ENCODE measurements around the gene FMN2. TPM values are rescaled to one million over a fixed set of nuclear protein-coding genes. Genes with fewer than 3 reads are reported as not detected.

The FMN2 gene
- total RNA-seq, 2 donors from 2014 or later = 26.9 to 27.2 TPM

DNA sequence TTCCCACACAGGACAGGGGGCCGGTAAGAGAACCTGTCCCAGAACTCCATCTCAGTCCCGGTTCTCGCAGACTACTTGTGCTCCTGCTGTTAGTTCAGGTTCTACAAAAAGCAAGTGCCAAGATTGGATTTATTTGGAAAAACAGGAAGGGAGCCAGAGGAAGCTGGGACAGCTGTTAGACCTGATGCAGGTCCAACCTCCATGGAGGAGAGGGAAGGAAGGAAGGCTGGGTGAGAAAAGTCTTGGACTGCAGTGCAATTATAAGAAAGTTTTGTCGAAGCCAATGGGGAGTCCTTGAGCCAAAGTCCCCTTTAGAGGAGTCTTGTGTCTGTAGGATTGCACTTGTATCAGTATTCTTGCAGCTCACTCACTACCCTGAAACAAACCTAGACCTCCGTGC lies 329.1 kb downstream of the FMN2 start:
- WGBS, 2 experiments (ENCODE audit: insufficient coverage in 1 of 2, insufficient read length in 1 of 2) = 93 to 94% methylated on average over 4 to 5 of the region's 5 CpGs

DNA sequence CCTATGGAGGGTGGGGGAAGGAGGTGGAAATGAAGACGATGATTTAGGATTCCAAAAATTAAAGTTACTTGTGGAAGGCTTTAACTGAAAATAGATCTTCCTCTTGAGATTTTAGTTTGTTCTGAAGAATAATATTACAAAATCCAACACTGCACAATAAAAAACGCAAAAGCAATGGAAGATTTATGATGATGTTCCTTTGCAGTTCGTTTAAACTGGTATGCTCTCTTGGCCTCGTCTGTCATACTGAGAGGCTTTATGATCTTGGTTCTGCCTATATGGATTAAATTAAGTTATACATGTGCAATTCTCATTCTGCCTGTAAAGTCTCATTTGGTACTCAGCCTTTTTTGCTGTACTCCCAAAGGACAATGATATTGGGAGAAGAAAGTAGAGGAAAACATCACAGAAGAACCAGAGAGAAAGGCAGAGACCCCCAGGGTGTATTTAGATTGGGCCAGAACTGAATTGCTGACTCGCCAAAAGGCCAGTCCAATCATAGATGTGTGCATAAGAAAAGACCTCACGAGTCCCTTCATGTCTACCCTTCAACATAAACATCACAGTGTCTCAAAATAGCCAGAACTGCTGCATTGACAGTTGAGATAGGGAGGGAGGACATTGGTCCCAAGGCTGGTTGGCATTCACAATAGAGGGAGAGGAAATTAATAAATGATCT lies 331.7 kb downstream of the FMN2 start:
- WGBS, 2 experiments (ENCODE audit: insufficient coverage in 1 of 2, insufficient read length in 1 of 2) = 92% methylated on average over 6 of the region's 6 CpGs; no CpG with 5 or more reads in 1 of the 2 experiments
- H3K4me3 ChIP-seq (ENCODE audit: low read length) = no peak overlapping the region
- no peaks in the 10 kb centered on the region for H3K9me3 ChIP-seq (ENCODE audit: control insufficient read depth, low read length)
- no peaks in the 10 kb centered on the region for H3K36me3 ChIP-seq (ENCODE audit: control insufficient read depth, insufficient read depth, low read length)
- no peaks in the 10 kb centered on the region for H3K4me1 ChIP-seq (ENCODE audit: control insufficient read depth, insufficient read depth, low read length)
- H3K4me3 Mint-ChIP-seq = no peak overlapping the region
- DNase-seq = no peak
- no peaks in the 10 kb centered on the region for H3K27me3 Mint-ChIP-seq (ENCODE audit: insufficient read depth)
- no peaks in the 10 kb centered on the region for H3K9me3 Mint-ChIP-seq
- no peaks in the 10 kb centered on the region for H3K27me3 ChIP-seq (ENCODE audit: control insufficient read depth, insufficient read depth, low read length, poor library complexity, severe bottlenecking)
- H3K27ac Mint-ChIP-seq = no peak overlapping the region
- peaks cover 3% of the 10 kb centered on the region for H3K4me1 Mint-ChIP-seq
- TF ChIP-seq, protein P1, sequence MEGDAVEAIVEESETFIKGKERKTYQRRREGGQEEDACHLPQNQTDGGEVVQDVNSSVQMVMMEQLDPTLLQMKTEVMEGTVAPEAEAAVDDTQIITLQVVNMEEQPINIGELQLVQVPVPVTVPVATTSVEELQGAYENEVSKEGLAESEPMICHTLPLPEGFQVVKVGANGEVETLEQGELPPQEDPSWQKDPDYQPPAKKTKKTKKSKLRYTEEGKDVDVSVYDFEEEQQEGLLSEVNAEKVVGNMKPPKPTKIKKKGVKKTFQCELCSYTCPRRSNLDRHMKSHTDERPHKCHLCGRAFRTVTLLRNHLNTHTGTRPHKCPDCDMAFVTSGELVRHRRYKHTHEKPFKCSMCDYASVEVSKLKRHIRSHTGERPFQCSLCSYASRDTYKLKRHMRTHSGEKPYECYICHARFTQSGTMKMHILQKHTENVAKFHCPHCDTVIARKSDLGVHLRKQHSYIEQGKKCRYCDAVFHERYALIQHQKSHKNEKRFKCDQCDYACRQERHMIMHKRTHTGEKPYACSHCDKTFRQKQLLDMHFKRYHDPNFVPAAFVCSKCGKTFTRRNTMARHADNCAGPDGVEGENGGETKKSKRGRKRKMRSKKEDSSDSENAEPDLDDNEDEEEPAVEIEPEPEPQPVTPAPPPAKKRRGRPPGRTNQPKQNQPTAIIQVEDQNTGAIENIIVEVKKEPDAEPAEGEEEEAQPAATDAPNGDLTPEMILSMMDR (conservative IDR thresholded peaks at IDR 0.05) = no peak
- H3K36me3 Mint-ChIP-seq (ENCODE audit: low read depth) = peaks cover 10% of the 10 kb centered on the region
- H3K9ac ChIP-seq (ENCODE audit: extremely low read depth, low read length, poor library complexity, severe bottlenecking) = no peak overlapping the region
- no peak overlapping the region for H3K27ac ChIP-seq (ENCODE audit: low read depth, low read length)

More for the DNA sequence above, 329.1 kb downstream of the FMN2 start:
- no peak overlapping the region for H3K27ac ChIP-seq (ENCODE audit: low read depth, low read length)
- peaks cover 3% of the 10 kb centered on the region for H3K4me1 Mint-ChIP-seq
- H3K36me3 Mint-ChIP-seq (ENCODE audit: low read depth) = peaks cover 2% of the 10 kb centered on the region
- no peak for DNase-seq
- no peaks in the 10 kb centered on the region for H3K9me3 ChIP-seq (ENCODE audit: control insufficient read depth, low read length)
- H3K4me3 ChIP-seq (ENCODE audit: low read length) = no peak overlapping the region
- no peaks in the 10 kb centered on the region for H3K36me3 ChIP-seq (ENCODE audit: control insufficient read depth, insufficient read depth, low read length)
- H3K27ac Mint-ChIP-seq = no peak overlapping the region
- TF ChIP-seq, protein P1 (conservative IDR thresholded peaks at IDR 0.05) = no peak
- no peak overlapping the region for H3K9ac ChIP-seq (ENCODE audit: extremely low read depth, low read length, poor library complexity, severe bottlenecking)
- H3K4me1 ChIP-seq (ENCODE audit: control insufficient read depth, insufficient read depth, low read length) = no peaks in the 10 kb centered on the region
- H3K27me3 ChIP-seq (ENCODE audit: control insufficient read depth, insufficient read depth, low read length, poor library complexity, severe bottlenecking) = no peaks in the 10 kb centered on the region
- no peak overlapping the region for H3K4me3 Mint-ChIP-seq
- no peaks in the 10 kb centered on the region for H3K9me3 Mint-ChIP-seq
- H3K27me3 Mint-ChIP-seq (ENCODE audit: insufficient read depth) = no peaks in the 10 kb centered on the region

DNA sequence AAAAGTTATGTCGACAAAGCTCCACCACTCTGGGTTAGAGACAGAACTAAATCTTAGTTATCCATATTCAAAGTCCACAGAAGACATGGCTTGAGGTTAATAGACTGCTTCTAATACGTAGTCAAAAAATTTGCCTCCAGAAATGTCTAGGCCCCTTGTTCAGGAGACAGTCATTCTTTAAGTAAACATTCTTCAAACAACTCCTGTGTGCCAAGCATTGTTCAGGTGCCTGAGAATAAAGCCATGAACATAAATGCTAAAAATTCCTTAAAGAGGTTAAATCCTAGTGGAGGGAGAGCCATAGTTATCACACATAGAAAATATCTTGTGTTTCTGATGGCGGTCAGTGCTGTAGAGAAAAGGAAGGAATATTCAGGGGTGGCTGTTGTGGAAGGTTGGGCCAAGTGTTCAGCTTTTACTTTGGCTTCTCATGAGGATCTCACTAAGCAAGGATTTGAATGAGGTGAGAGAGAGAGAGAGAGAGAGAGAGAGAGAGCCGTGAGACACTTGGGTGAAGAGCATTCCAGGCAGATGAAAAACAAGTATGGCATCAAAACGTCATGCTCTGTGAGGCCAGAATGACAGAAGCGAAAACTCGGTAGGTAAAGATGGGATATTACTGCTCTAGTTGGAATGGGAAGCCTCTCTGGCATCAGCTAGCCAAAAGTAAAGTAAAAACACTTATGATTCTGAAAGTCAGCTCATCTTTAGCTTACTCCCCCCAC lies 333.2 kb downstream of the FMN2 start:
- TF ChIP-seq, protein P1 (conservative IDR thresholded peaks at IDR 0.05) = no peak

More for the DNA sequence above, 333.2 kb downstream of the FMN2 start:
- no peak overlapping the region for H3K4me3 Mint-ChIP-seq
- no peak for DNase-seq
- no peaks in the 10 kb centered on the region for H3K27me3 Mint-ChIP-seq (ENCODE audit: insufficient read depth)
- Histone ChIP-seq H3K27ac (ENCODE audit: low read depth, low read length) (no peak overlapping the region), H3K27me3 (ENCODE audit: control insufficient read depth, insufficient read depth, low read length, poor library complexity, severe bottlenecking) (no peaks in the 10 kb centered on the region), H3K4me3 (ENCODE audit: low read length) (no peak overlapping the region), H3K9me3 (ENCODE audit: control insufficient read depth, low read length) (no peaks in the 10 kb centered on the region), H3K36me3 (ENCODE audit: control insufficient read depth, insufficient read depth, low read length) (no peaks in the 10 kb centered on the region), H3K9ac (ENCODE audit: extremely low read depth, low read length, poor library complexity, severe bottlenecking) (no peak overlapping the region), H3K4me1 (ENCODE audit: control insufficient read depth, insufficient read depth, low read length) (no peaks in the 10 kb centered on the region)
- WGBS, 2 experiments (ENCODE audit: insufficient coverage in 1 of 2, insufficient read length in 1 of 2) = 71 to 80% methylated on average over 4 to 7 of the region's 7 CpGs
- peaks cover 3% of the 10 kb centered on the region for H3K4me1 Mint-ChIP-seq
- no peaks in the 10 kb centered on the region for H3K9me3 Mint-ChIP-seq
- no peak overlapping the region for H3K27ac Mint-ChIP-seq
- peaks cover 10% of the 10 kb centered on the region for H3K36me3 Mint-ChIP-seq (ENCODE audit: low read depth)

Measured in endodermal cell (in vitro differentiated cells).